Neural cell (in vitro differentiated cells): Measurements from ENCODE around the gene HECW1. TPM values are rescaled to one million over a fixed set of nuclear protein-coding genes. Genes with fewer than 3 reads are reported as not detected.

ENCODE experiments used
- H2AFZ ChIP-seq: fragments of 200-600, 300-800 bp; sonication (generic), shearing (Covaris generic); 2 replicates; pipeline ENCODE4 v1.6.0; 2014; ENCODE audit warnings: low read depth, mild to moderate bottlenecking, antibody characterized with exemption, low read length, moderate library complexity
- H3F3A ChIP-seq: fragments of 200-600 bp; shearing (Covaris generic); 2 replicates; pipeline ENCODE4 v1.6.1; 2016; ENCODE audit warnings: mild to moderate bottlenecking, moderate library complexity, mixed read lengths, antibody characterized with exemption, low read length; ENCODE audit not compliant: insufficient read depth, poor library complexity, severe bottlenecking
- H3K27ac ChIP-seq: fragments of 200-600, 300-800 bp; sonication (generic), shearing (Covaris generic); 2 replicates; pipeline ENCODE4 v1.5.1; 2014; ENCODE audit warnings: mild to moderate bottlenecking, low read length, moderate library complexity
- H3K27me3 ChIP-seq: fragments of 300-800, 200-600 bp; sonication (generic), shearing (Covaris generic); 2 replicates; pipeline ENCODE4 v1.6.0; 2014; ENCODE audit warnings: mild to moderate bottlenecking, low read depth, low read length, moderate library complexity; ENCODE audit not compliant: insufficient read depth
- H3K36me3 ChIP-seq: fragments of 300-800, 200-600 bp; sonication (generic), shearing (Covaris generic); 2 replicates; pipeline ENCODE4 v1.5.1; 2014; ENCODE audit warnings: mild to moderate bottlenecking, antibody characterized with exemption, low read length, moderate library complexity; ENCODE audit not compliant: insufficient read depth
- H3K4me2 ChIP-seq: fragments of 300-800, 200-600 bp; sonication (generic), shearing (Covaris generic); 2 replicates; pipeline ENCODE4 v1.6.0; 2014; ENCODE audit warnings: mild to moderate bottlenecking, low read length
- H3K4me3 ChIP-seq: fragments of 300-800, 200-600 bp; sonication (generic), shearing (Covaris generic); 2 replicates; pipeline ENCODE4 v1.5.1; 2014; ENCODE audit warnings: mild to moderate bottlenecking, low read length, moderate library complexity
- H3K79me2 ChIP-seq: fragments of 200-600 bp; shearing (Covaris generic); replicated peaks from 2 replicates; pipeline ENCODE4 v1.6.0; 2014; ENCODE audit warnings: mild to moderate bottlenecking, low read length, moderate library complexity; ENCODE audit not compliant: insufficient read depth
- H3K9ac ChIP-seq: fragments of 300-800, 200-600 bp; sonication (generic), shearing (Covaris generic); 2 replicates; pipeline ENCODE4 v1.6.1; 2016; ENCODE audit warnings: mild to moderate bottlenecking, low read length, mixed read lengths
- H3K9me2 ChIP-seq: fragments of 200-600 bp; shearing (Covaris generic); 2 replicates; pipeline ENCODE4 v1.6.1; 2016; ENCODE audit warnings: mild to moderate bottlenecking, low read length, mixed read lengths; ENCODE audit not compliant: insufficient read depth
- H3K9me3 ChIP-seq: fragments of 200-600, 300-800 bp; sonication (generic), shearing (Covaris generic); 2 replicates; pipeline ENCODE4 v1.6.1; 2016; ENCODE audit warnings: mild to moderate bottlenecking, mixed run types, low read length, moderate library complexity, mixed read lengths
- H4K20me1 ChIP-seq: fragments of 200-600 bp; shearing (Covaris generic); 2 replicates; pipeline ENCODE4 v1.6.1; 2016; ENCODE audit warnings: mild to moderate bottlenecking, mixed run types; ENCODE audit not compliant: insufficient read depth
- CTCF ChIP-seq: fragments of 450-650 bp; IDR thresholded peaks from 2 replicates; pipeline ENCODE4 v1.5.1; 2014; ENCODE audit warnings: antibody characterized with exemption, mild to moderate bottlenecking, moderate library complexity; ENCODE audit not compliant: poor library complexity, severe bottlenecking
- EP300 ChIP-seq: fragments of 450-650 bp; conservative IDR thresholded peaks from 2 replicates; pipeline ENCODE4 v1.6.1; 2014; ENCODE audit warnings: antibody characterized with exemption, mild to moderate bottlenecking, moderate library complexity; ENCODE audit not compliant: poor library complexity, severe bottlenecking
- EZH2 ChIP-seq: fragments of 200-600, 300-800 bp; shearing (Covaris generic), sonication (generic); IDR thresholded peaks from 2 replicates; pipeline ENCODE4 v1.6.1; 2014; ENCODE audit warnings: antibody characterized with exemption, low read length, borderline replicate concordance, mild to moderate bottlenecking; ENCODE audit not compliant: insufficient read depth, poor library complexity, severe bottlenecking
- MXI1 ChIP-seq: fragments of 450-650 bp; conservative IDR thresholded peaks from 2 replicates; pipeline ENCODE4 v1.6.1; 2014; ENCODE audit warnings: antibody characterized with exemption, mild to moderate bottlenecking; ENCODE audit not compliant: poor library complexity, severe bottlenecking
- POLR2AphosphoS5 ChIP-seq: IDR thresholded peaks from 2 replicates; pipeline ENCODE4 v1.6.1; 2012
- RAD21 ChIP-seq: fragments of 450-650 bp; conservative IDR thresholded peaks from 2 replicates; pipeline ENCODE4 v1.6.1; 2014; ENCODE audit warnings: antibody characterized with exemption, mild to moderate bottlenecking, moderate library complexity
- REST ChIP-seq: IDR thresholded peaks from 2 replicates; pipeline ENCODE4 v1.6.1; 2012; ENCODE audit warnings: borderline replicate concordance
- SMC3 ChIP-seq: fragments of 450-650 bp; conservative IDR thresholded peaks from 2 replicates; pipeline ENCODE4 v1.6.1; 2014; ENCODE audit warnings: antibody characterized with exemption, mild to moderate bottlenecking, moderate library complexity; ENCODE audit not compliant: poor library complexity
- TAF1 ChIP-seq: IDR thresholded peaks from 2 replicates; pipeline ENCODE4 v1.6.1; 2012; ENCODE audit warnings: low read depth
- polyA plus RNA-seq: library from polyadenylated mRNA; depleted of rRNA; stranded (reverse); fragments of >200 nt; gene quantifications from 2 replicates; pipeline ENCODE4 v1.2.3, GENCODE V29; 2014

Gene HECW1
- polyA plus RNA-seq, 1 donor from 2014 or later, result 13.8 TPM

- Histone ChIP-seq H3K79me2 (no peaks in the 10 kb centered on the region), H2AFZ (no peak overlapping the region), H3F3A (no peaks in the 10 kb centered on the region), H3K36me3 (no peaks in the 10 kb centered on the region), H3K27ac (no peak overlapping the region), H3K4me2 (no peak overlapping the region), H4K20me1 (no peaks in the 10 kb centered on the region), H3K9ac (no peak overlapping the region), H3K9me2 (no peaks in the 10 kb centered on the region), H3K4me3 (no peak overlapping the region), H3K27me3 (no peaks in the 10 kb centered on the region), H3K9me3 (no peaks in the 10 kb centered on the region)
- TF ChIP-seq TAF1 (no peak), REST (no peak), POLR2AphosphoS5 (no peak), EZH2 (no peak), SMC3 (no peak), MXI1 (no peak), RAD21 (no peak), CTCF (no peak), EP300 (no peak)
These were observed 346.0 kb downstream of the HECW1 start for GRCh38 chr7:43458330-43459018.

GRCh38 chr7:43459019-43459337, 346.5 kb downstream of the HECW1 start:
- Histone ChIP-seq H3F3A (no peaks in the 10 kb centered on the region), H3K4me2 (no peak overlapping the region), H3K36me3 (peaks cover 4% of the 10 kb centered on the region), H3K27ac (no peak overlapping the region), H3K79me2 (no peaks in the 10 kb centered on the region), H3K9ac (no peak overlapping the region), H3K9me2 (no peaks in the 10 kb centered on the region), H3K9me3 (no peaks in the 10 kb centered on the region), H3K4me3 (no peak overlapping the region), H4K20me1 (no peaks in the 10 kb centered on the region), H3K27me3 (no peaks in the 10 kb centered on the region), H2AFZ (no peak overlapping the region)
- TF ChIP-seq RAD21 (no peak), CTCF (no peak), REST (no peak), SMC3 (no peak), TAF1 (no peak), EZH2 (no peak), MXI1 (no peak), POLR2AphosphoS5 (no peak), EP300 (no peak)
